IPS DF 6.9 (cell line): ENCODE data around the gene ZACN.

Source experiments
- DNase-seq: peaks from one replicate; pipeline ENCODE4 v3.0.0-alpha.2; 2013; ENCODE audit warnings: low read depth, low spot score
- H3K27ac ChIP-seq: one replicate; pipeline ENCODE4 v1.5.1; 2013; ENCODE audit warnings: low read length, control low read depth
- H3K27me3 ChIP-seq: 2 replicates; pipeline ENCODE4 v1.6.1; 2013; ENCODE audit warnings: mild to moderate bottlenecking, low read length; ENCODE audit not compliant: control insufficient read depth, insufficient read depth
- H3K36me3 ChIP-seq: 2 replicates; pipeline ENCODE4 v1.6.1; 2013; ENCODE audit warnings: low read length; ENCODE audit not compliant: control insufficient read depth, insufficient read depth
- H3K4me1 ChIP-seq: 2 replicates; pipeline ENCODE4 v1.6.1; 2013; ENCODE audit warnings: low read length; ENCODE audit not compliant: control insufficient read depth, insufficient read depth
- H3K4me3 ChIP-seq: 2 replicates; pipeline ENCODE4 v1.5.1; 2013; ENCODE audit warnings: mild to moderate bottlenecking, low read length
- H3K9me3 ChIP-seq: 2 replicates; pipeline ENCODE4 v1.6.1; 2013; ENCODE audit warnings: low read length, inconsistent platforms; ENCODE audit not compliant: control insufficient read depth, insufficient read depth
- WGBS: extraction: QIAGEN DNeasy Blood & Tissue Kit; methylation state at CpG from one replicate; pipeline ENCODE4 v1.1.7; 2013; ENCODE audit warnings: mixed read lengths, missing lambda C conversion rate; ENCODE audit not compliant: insufficient read length, insufficient coverage; 5-methylcytosine and 5-hydroxymethylcytosine counted together

Gene ZACN

DNA sequence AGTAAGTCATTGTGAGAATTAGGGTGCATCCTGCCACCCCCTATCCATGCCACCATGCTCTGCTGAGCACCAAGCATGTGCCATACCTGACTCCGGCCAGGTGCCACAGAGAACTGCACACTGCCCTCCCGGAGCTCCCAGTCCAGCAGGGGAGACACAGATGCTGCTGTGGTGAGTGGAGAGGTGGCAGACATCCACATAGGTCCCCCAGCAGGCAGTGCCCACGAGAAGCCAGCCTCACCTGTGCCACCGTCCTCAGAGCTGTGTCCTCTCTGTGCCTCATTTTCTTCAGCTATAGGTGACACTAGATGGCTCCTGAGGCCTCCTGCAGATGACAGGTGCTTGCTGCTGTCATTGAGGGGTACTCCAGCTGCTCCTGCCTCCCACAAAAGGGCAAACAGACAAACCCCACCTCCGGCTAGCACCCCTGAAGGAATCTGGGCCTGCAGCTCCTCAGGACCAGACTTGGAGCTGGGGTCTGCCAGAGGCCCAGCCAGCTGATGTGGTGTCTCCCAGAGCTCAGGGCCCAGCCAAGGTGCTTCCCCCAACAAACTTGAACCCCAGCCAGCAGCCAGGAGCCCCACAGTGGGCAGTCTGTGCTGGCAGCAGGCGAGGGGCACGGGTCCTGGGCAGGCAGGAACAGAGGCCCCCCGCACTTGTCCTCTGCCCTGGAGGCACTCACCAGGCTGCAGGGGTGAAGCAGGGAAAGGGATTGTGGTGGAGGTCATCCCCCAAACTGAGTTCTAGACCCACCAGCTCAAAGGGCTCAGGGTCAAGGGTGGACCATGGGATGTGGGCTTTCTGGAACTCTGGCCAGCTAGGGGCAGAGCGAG is 45.0 kb downstream of the ZACN start:
- Histone ChIP-seq H3K27me3 (no peaks in the 10 kb centered on the region), H3K9me3 (no peaks in the 10 kb centered on the region), H3K4me3 (no peak overlapping the region), H3K27ac (no peak overlapping the region), H3K36me3 (no peaks in the 10 kb centered on the region), H3K4me1 (peaks cover 3% of the 10 kb centered on the region; the same call in 1 of the 2 replicates)
- WGBS: no CpG with 5 or more reads among the region's 9 CpGs
- DNase-seq: no peak

DNA sequence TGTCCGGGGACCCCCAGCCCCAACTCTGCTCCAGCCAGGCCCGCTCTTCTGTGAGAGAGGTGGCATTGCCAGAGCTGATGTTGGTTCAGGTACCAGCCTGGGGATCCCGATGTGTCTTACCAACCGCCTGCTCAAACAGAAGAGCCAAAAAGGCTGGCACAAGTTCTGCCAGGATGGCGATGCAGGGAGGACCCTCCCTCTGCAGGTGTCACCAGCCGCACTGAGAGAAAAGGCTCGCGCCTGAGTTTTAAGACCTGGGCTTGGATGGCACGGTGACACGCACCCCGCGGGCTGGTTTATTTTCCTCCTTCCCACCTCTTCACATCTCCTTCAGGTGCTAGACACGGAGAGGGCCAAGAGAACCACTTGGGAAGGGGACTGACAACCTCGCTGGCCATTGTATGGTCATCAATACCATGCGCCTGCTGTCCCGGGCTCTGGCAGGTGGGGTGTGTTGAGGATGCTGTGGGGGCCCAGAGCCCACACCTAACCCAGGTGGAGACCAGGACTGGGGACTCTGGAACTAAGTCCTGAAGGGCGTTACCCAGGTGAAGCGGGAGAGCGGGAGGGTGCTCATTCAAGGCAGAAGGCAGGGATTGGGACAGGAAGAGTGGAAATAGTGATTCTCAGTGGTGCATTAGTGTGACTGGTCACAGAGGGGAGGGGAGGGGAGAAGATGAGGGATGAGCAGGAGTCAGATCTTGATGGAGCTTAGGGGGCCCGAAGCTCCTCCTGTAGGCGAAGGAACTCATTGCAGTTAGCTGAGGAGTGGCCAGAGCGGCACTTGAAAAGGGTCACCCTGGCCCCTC is 45.8 kb downstream of the ZACN start:
- DNase-seq: no peak
- H3K9me3 ChIP-seq: no peaks in the 10 kb centered on the region
- no peak overlapping the region for H3K4me3 ChIP-seq
- H3K4me1 ChIP-seq: peaks cover 3% of the 10 kb centered on the region; the same call in 1 of the 2 replicates
- no peaks in the 10 kb centered on the region for H3K36me3 ChIP-seq
- H3K27me3 ChIP-seq: no peaks in the 10 kb centered on the region
- H3K27ac ChIP-seq: no peak overlapping the region
- no CpG with 5 or more reads among the region's 22 CpGs for WGBS

DNA sequence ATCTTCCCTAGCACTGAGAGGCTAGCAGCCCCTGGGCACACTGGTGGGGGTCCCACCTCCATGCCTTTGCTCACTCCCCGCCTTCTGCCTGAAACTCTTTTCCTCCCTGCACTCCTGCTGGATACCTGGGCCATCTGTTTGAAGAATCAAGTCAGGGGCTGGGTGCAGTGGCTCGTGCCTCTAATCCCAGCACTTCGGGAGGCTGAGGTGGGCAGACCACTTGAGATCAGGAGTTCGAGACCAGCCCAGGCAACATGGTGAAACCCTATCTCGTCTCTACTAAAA is 46.4 kb downstream of the ZACN start:
- Histone ChIP-seq H3K27ac (no peak overlapping the region), H3K36me3 (no peaks in the 10 kb centered on the region), H3K27me3 (no peaks in the 10 kb centered on the region), H3K4me3 (no peak overlapping the region), H3K9me3 (no peaks in the 10 kb centered on the region), H3K4me1 (peaks cover 1% of the 10 kb centered on the region; the same call in 1 of the 2 replicates)
- whole genome bisulfite sequencing: no CpG with 5 or more reads among the region's 5 CpGs
- DNase-seq: no peak

DNA sequence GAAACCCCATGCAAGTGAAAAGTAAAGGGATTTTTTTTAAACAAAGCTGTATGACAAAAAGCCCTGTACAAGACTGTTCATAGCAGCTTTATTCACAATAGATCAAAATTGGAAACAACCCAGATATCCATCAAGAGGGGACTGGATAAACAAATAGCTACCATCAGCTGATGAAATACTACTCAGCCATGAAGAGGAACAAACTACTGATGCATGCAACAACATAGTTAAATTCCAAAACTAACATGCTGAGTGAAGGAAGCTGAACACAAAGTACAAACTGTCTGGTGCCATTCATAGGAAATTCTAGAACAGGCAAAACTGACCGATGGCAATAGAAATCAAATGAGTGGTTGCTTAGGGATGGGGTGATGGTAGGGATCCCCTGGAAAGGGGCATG is 46.9 kb downstream of the ZACN start:
- WGBS: no CpG with 5 or more reads among the region's 1 CpG
- no peak for DNase-seq
- Histone ChIP-seq H3K27ac (no peak overlapping the region), H3K36me3 (no peaks in the 10 kb centered on the region), H3K9me3 (no peaks in the 10 kb centered on the region), H3K27me3 (no peaks in the 10 kb centered on the region), H3K4me1 (peaks cover 3% of the 10 kb centered on the region; the same call in 1 of the 2 replicates), H3K4me3 (no peak overlapping the region)

DNA sequence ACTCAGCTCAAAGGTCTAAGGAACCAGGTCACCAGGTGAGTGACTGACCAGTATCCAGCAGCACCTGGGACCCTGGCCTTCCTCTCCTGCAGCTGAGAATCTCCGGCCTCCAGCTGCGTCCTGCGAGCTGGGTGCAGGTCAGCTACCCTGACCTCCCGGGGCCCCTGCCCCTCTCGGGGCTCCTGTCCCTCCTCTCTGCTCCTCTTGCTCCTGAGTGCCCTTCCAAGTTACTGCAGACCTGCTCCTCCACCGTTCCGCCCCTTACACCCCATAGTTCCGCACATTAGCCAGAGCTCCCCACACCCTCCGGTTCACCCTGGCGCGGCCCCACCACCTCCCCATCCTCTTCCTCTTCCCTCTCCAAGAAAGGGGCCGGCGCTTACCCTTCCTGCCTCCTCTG is 51.5 kb downstream of the ZACN start:
- no peak overlapping the region for H3K27ac ChIP-seq
- no peaks in the 10 kb centered on the region; the same call in 1 of the 2 replicates for H3K27me3 ChIP-seq
- no CpG with 5 or more reads among the region's 13 CpGs for WGBS
- DNase-seq: no peak
- H3K4me3 ChIP-seq: no peak overlapping the region
- H3K36me3 ChIP-seq: no peaks in the 10 kb centered on the region
- H3K9me3 ChIP-seq: no peaks in the 10 kb centered on the region
- H3K4me1 ChIP-seq: peaks cover 18% of the 10 kb centered on the region

DNA sequence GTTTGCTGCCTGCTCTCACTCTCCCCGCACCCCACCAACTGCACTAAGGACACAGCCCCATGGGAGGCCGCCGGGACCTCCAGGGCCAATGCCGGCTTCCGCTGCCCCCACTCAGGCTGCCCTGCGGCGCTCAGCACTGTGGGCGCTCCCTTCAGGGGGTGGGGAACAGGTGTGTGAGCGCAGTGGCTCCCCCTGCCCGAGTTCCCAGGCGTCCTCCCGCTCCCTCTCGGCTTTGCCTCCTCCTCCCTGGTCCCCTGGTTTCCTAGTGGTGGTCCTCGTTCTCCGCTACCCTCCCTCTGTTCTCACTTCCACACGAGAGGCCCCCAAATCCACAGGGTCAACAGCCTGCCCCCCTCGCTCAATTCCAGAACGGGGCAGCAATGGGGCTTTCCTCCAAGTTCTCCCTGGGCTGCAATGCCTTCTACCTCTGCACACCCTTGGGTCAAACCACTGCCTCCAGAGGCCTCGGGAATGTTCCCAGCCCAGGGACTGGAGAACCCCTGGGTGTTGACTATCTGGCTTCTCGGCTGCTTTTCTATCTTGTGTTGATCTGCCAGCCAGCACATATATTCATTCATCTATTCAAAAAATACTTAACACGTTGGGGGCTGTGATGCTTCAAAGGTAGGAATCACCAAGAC is 52.2 kb downstream of the ZACN start:
- no peaks in the 10 kb centered on the region for H3K9me3 ChIP-seq
- no peaks in the 10 kb centered on the region; the same call in 1 of the 2 replicates for H3K27me3 ChIP-seq
- no peaks in the 10 kb centered on the region for H3K36me3 ChIP-seq
- H3K4me3 ChIP-seq: no peak overlapping the region
- WGBS: no CpG with 5 or more reads among the region's 21 CpGs
- H3K27ac ChIP-seq: no peak overlapping the region
- H3K4me1 ChIP-seq: peaks cover 23% of the 10 kb centered on the region
- DNase-seq: no peak

DNA sequence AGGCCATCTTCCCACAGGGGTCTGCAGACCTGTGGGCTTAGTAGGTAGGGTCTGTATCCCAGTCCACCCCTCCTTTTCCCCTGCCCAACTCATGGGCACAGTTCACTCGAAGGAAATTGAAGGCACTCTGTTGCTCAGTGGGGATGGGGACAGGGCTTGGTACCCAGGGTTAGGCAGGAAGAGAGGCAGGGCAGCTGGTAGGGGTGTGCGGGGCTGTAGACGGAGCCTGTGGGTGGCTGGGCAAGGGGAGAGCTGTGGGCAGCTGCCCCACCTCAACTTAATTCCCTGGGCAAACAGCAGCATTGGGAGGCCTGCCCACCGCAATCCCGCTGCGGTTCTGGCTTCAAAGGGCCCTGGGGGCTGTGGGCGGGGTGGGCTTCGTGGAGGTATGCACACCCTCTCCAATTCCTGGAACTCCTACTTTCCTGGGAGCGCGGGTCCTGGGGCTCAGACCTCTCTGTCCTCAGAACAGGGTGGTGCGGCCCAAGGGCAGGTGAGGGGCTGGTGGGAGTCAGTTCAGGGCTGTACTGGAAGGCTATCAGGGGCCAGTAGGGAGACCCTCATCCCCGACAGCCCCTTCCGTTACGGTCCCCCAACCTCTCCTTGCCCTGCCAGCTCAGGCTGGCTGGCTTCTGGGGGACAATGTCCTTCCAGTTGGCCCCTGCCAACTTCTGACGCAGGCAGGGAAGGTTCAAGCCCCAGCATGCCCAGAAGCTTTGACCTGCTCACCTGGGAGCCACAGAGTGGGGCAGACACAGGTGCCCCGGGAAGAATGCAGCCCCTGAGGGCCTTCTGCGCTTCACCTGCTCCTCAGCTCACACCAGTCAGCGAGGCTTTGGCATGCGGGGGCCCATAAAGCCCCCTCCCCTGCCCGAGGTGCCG is 53.0 kb downstream of the ZACN start:
- no peak for DNase-seq
- Histone ChIP-seq H3K4me1 (peaks cover 27% of the 10 kb centered on the region), H3K36me3 (no peaks in the 10 kb centered on the region), H3K4me3 (no peak overlapping the region), H3K9me3 (no peaks in the 10 kb centered on the region), H3K27ac (no peak overlapping the region), H3K27me3 (no peaks in the 10 kb centered on the region; the same call in 1 of the 2 replicates)
- no CpG with 5 or more reads among the region's 21 CpGs for WGBS
